Right lobe of liver (tissue), 4 donors: Measurements from ENCODE around the gene PYGB.

Source experiments
- POLR2A ChIP-seq: fragments of 450-650 bp; IDR thresholded peaks from one replicate; pipeline ENCODE4 v1.6.1; 2017; ENCODE audit warnings: antibody characterized with exemption, mild to moderate bottlenecking
- TF ChIP-seq, protein P1 (sequence below), 4 donors: fragments of 200-600 bp in 3 of 4; fragments of 450-650 bp in 1 of 4; IDR thresholded peaks; one replicate each; pipeline versions ENCODE4 v1.5.1 to v1.8.0; 2016 to 2022; ENCODE audit warnings: antibody characterized with exemption in 4 of 4, mild to moderate bottlenecking in 2 of 4
- donor health status: DM: no; HTN: no; CAD: no.
- donor health status: DM: no; HTN: no; CAD: no.
- donor health status: DM: no; HTN: yes; CAD: no.

DNA sequence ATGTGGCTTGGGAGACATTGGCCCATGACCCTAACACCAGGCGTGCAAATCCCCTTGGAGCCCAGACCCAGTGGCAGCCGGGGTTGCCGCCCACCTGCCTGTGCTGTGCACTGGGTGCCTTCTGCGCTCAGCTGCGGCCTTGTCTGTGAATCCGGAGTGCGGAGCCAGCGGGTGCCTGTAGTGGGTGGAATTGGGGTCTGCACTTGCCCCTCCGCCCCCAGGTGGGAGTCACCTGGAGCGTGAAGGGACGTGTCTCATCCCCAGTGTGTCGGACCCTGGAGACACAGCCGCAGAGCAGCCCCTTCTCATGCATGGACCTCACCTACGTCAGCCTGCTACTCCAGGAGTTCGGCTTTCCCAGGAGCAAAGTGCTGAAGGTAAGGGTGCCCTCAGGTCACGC, 22.9 kb upstream of the PYGB start:
- TF ChIP-seq, protein P1, sequence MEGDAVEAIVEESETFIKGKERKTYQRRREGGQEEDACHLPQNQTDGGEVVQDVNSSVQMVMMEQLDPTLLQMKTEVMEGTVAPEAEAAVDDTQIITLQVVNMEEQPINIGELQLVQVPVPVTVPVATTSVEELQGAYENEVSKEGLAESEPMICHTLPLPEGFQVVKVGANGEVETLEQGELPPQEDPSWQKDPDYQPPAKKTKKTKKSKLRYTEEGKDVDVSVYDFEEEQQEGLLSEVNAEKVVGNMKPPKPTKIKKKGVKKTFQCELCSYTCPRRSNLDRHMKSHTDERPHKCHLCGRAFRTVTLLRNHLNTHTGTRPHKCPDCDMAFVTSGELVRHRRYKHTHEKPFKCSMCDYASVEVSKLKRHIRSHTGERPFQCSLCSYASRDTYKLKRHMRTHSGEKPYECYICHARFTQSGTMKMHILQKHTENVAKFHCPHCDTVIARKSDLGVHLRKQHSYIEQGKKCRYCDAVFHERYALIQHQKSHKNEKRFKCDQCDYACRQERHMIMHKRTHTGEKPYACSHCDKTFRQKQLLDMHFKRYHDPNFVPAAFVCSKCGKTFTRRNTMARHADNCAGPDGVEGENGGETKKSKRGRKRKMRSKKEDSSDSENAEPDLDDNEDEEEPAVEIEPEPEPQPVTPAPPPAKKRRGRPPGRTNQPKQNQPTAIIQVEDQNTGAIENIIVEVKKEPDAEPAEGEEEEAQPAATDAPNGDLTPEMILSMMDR (IDR thresholded peaks at IDR 0.05), result no peak
- TF ChIP-seq POLR2A, result no peak
